HG03066 (cell line): ENCODE data around the gene SRXN1.
A peak's percentile ranks its signal among the peaks of the same experiment; 100 is the strongest.
"Not testable (repeated sequence)": the region's sequence is repeated elsewhere in the genome, so short reads cannot be mapped to it uniquely, and the experiment has no call there.

Experiments used
- ATAC-seq: cut with Tn5 transposase; IDR thresholded peaks from one replicate; pipeline ENCODE4 v1.9.1; 2021; ENCODE audit warnings: low read depth; ENCODE audit not compliant: unreplicated experiment

The SRXN1 gene

DNA sequence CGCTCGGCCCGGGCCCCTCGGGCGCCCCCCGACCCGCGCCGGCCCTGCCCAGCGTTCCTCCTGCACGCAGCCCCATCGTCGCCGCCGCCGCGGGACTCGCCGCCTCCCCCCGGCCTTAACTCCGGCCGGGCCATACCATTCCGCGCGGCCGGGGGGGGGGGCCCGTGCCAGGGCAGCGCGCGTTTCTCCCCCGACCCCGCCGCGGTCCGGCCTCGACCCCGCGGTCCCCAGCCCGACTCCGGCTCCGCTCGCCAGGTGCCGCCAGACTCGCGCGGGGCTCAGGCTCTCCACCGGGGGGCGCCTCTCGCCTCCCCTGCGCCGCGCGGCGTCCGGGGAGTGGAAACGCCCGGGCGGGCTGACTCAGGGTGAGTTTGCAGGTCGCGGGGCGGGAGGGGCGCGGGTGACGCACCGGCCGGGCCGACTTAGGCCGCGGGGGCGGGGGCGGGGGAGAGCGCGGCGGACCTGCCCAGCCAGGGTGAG is at the start of gene SRXN1:
Gene SRXN1, minus strand, starts transcription at position 91 of the 480 bp plus-strand sequence. Its CDS starts 15 bp downstream, at position 76.
- ATAC-seq = peak; percentile 89

- ATAC-seq = no peak
Measured at GRCh38 chr20:701401-702129, 48.6 kb upstream of the SRXN1 start.

GRCh38 chr20:699811-700338 is 46.9 kb upstream of the SRXN1 start:
- ATAC-seq = no peak

GRCh38 chr20:699342-699741 is 46.3 kb upstream of the SRXN1 start:
- no peak for ATAC-seq

DNA sequence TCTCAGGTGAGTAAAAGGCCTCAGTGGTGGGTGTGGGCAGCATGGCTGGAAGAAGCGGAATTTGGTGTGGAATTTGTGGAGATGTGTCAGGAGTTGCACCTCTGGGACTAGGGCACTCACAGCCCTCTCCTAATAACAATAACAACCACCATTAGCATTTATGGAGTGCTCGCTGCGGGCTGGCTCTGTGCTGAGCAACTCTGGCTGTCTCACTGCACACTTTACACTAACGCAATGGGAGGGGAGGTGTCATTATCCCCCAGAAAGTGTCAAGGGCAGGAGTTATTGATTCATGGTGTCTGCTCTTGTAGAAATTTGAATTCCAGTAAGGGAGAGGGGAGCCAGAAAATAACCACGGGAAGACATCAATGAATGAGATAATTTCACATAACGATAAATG is 45.3 kb upstream of the SRXN1 start:
- ATAC-seq = no peak

GRCh38 chr20:697826-698225 is 44.8 kb upstream of the SRXN1 start:
- ATAC-seq = no peak

DNA sequence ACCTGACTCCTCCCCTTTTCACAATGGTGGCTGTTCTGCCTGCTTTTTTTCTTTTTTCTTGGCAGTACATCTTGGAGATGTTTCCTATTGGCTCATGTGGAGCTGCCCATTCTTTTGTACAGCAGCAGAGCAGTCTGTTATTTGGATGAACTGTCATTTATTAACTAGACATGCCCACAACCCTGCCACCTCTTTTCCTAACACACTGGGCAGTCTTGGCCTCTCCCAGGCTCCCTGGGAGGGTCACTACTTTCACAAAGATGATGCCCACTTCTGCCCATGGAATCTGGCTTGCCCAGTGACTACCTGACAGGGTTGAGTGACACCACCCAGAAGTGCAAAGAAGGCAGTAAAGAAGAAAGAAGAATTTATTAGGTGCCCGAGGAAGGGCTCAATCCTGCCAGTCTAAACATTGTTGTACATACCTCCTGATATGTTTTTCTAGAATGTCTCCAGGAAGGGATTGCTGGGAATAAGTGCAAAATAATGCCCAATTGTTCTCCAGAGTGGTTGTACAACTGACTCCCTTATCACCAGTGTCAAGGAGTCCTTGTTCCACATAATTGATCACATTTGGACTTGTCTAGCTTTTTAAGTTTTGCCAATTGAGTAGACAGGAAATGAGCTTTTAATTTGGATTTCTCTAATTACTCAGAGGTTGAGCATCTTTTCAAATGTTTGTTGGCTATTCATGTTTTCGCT is 42.3 kb upstream of the SRXN1 start:
- ATAC-seq = no peak

- no peak for ATAC-seq
Measured at GRCh38 chr20:694496-694895, 41.5 kb upstream of the SRXN1 start.

- not testable (repeated sequence) for ATAC-seq
Measured at GRCh38 chr20:693786-694185, 40.8 kb upstream of the SRXN1 start.

GRCh38 chr20:692044-692443 is 39.0 kb upstream of the SRXN1 start:
- no peak for ATAC-seq

DNA sequence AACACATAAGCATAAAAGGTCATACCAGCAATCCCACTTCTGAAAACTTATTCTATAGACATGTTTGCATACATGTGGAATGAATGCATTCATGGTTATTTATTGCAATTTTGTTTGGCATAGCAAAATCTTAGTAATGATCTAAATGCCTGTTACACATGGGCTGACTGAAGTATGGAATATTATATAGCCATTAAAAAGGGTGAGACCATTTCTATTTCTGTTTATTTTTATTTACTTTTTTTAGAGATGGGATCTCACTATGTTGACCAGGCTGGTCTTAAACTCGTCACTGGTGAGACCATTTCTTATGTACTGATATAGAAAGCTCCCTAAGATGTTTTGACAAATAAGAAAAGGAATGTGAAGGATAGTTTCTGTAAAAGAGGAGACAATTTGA is 36.9 kb upstream of the SRXN1 start:
- ATAC-seq = no peak

DNA sequence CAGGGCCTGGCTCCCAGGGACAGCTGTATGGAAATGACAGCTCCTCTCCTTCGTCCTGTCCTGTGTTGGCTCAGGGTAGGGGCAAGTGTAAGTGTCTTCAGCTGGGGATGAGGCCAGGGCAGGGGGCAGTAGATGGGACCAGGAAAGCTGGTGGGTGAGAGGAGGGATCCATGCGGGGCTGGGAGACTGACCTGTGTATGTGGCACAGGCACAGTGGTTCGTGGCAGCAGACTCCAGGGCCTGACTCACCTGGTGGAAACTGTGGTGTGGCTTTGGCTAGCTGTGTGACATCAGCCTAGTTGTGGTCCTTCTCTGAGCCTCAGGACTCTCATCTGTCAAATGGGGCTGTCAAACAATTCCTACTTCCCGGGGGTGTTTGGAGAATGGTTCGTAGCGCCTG is 36.3 kb upstream of the SRXN1 start:
- no peak for ATAC-seq

- ATAC-seq = no peak
Measured at GRCh38 chr20:688809-689212, 35.8 kb upstream of the SRXN1 start.

DNA sequence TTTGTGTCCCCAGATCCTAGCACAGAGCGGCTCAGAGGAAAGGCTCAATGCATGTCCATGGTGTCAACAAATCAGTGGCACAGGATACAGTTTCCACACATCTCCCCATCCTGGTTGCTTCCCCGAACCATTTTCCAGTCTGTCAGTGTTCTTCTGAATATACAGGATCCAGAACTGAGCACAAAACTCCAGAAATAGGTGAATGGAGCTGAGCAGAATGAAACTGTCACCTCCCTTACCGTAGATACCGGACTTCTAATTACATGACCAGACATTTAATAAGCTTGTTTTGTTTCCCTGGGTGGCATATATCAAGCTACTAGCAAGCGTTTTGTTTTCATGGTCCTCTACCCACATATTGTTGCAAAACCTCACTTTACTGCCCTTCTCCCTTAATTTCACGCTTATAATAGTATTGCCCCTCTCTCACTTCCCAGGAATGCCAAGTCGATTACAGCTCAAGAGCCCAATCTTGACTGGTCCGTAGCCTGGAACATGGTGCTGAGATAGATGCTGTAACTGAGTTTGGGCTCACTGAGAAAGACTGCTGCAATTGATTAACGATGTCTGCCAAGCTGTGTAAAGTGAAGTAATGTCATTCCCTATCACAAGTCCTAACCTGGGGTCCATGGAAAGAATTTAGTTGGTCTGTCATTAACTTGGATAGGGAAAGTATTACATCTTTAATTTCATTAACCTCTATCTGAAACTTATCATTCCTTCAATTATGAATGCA is 34.6 kb upstream of the SRXN1 start:
- no peak for ATAC-seq

DNA sequence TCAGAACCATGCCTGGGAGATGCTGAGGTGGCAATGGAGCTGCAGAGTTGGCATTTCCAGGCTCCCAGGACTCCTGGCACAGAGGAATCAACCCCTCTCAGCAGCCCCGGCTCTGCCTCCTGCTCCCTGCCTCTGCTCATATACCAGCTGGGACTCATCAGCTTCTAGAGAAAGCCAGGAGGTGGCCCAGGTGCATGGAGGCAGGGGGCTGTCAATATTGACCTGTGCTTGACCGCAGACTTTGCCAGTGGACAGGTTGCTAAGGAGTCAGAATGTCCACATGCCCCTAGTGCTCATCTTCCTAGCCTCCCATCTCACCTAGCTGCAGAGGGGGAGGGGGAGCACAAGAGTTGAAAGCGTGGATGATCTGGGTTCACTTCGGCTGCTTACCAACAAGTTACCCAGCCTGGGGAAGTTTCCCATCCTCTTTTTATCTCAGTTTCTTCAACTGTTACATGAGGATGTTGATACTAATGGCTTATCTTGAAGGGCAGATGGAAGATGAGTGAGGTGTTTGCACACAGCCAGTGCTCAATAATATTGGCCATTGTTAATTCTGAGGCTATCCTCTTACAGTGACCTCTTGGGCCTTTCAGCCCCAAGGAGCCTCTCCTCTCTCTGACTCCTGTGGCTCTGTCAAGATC is 31.8 kb upstream of the SRXN1 start:
- ATAC-seq = no peak

DNA sequence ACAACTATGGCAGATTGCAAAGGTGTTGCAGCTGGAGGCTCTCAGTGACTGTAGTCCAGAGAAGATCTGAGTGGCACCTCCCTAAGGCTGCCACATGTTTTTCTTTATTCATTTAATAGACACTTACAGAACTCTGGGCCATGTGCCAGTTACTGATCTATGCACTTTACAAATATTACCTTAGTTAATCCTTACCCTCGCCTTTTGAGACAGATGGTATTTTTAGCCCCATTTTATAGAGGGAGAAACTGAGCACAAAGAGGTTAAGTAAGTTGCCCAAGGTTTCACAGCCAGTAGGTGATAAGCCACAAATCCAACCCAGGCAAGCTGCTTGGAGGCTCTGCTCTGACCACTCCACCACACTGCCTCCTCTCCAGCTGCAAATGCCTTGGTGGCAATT is 29.1 kb upstream of the SRXN1 start:
- no peak for ATAC-seq

- no peak for ATAC-seq
Measured at GRCh38 chr20:680638-681187, 27.7 kb upstream of the SRXN1 start.

- no peak for ATAC-seq
Measured at GRCh38 chr20:677957-678356, 25.0 kb upstream of the SRXN1 start.

DNA sequence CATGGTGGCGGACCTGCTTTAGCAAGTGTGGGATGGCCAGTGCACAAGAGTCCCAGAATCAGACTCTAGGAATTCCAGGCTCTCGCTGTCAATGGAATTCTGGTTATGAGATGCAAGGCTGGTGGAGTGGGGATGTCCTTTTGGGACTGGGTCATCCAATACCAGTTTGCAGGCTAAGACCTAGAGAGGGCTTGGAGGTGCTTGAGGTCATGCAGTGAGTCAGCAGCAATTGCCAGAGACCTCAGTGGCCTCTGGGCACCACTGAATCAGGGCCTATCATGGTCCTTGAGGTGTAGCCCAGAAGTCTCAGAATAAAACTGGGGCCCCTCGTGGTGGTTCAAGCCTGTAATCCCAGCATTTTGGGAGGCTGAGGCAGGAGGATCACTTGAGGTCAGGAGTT is 24.0 kb upstream of the SRXN1 start:
- ATAC-seq = no peak

GRCh38 chr20:676315-676937 is 23.4 kb upstream of the SRXN1 start:
- ATAC-seq = no peak
